Measurements from ENCODE around the gene ANKRD33B.

The ANKRD33B gene

GRCh38 chr5:10551782-10552138, 12.1 kb upstream of the ANKRD33B start:
- DNase-seq (ENCODE audit: low read depth), result no peak
- no peak overlapping the region for H3K4me3 ChIP-seq (ENCODE audit: low read depth, low read length)
- no peak for TF ChIP-seq CTCF (conservative IDR thresholded peaks at IDR 0.05; ENCODE audit: low read depth, low read length)

GRCh38 chr5:10552183-10553143, 11.4 kb upstream of the ANKRD33B start:
- no peak overlapping the region for H3K4me3 ChIP-seq (ENCODE audit: low read depth, low read length)
- TF ChIP-seq CTCF (conservative IDR thresholded peaks at IDR 0.05; ENCODE audit: low read depth, low read length), result no peak
- no peak for DNase-seq (ENCODE audit: low read depth)

GRCh38 chr5:10553476-10553875, 10.4 kb upstream of the ANKRD33B start:
- no peak for DNase-seq (ENCODE audit: low read depth)
- TF ChIP-seq CTCF (conservative IDR thresholded peaks at IDR 0.05; ENCODE audit: low read depth, low read length), result no peak
- no peak overlapping the region for H3K4me3 ChIP-seq (ENCODE audit: low read depth, low read length)

GRCh38 chr5:10555277-10555684, 8.6 kb upstream of the ANKRD33B start:
- no peak overlapping the region for H3K4me3 ChIP-seq (ENCODE audit: low read depth, low read length)
- TF ChIP-seq CTCF (conservative IDR thresholded peaks at IDR 0.05; ENCODE audit: low read depth, low read length), result no peak
- DNase-seq (ENCODE audit: low read depth), result peak; percentile 42

- TF ChIP-seq CTCF (conservative IDR thresholded peaks at IDR 0.05; ENCODE audit: low read depth, low read length), result no peak
- DNase-seq (ENCODE audit: low read depth), result peak; percentile 71
- H3K4me3 ChIP-seq (ENCODE audit: low read depth, low read length), result no peak overlapping the region
These were observed 7.5 kb upstream of the ANKRD33B start for GRCh38 chr5:10556289-10556807.

GRCh38 chr5:10556893-10557746, 6.8 kb upstream of the ANKRD33B start:
- TF ChIP-seq CTCF (conservative IDR thresholded peaks at IDR 0.05; ENCODE audit: low read depth, low read length), result no peak
- DNase-seq (ENCODE audit: low read depth), result no peak
- no peak overlapping the region for H3K4me3 ChIP-seq (ENCODE audit: low read depth, low read length)
